ENCODE measurements around the gene BLTP3A.
"Not testable (repeated sequence)": the region's sequence is repeated elsewhere in the genome, so short reads cannot be mapped to it uniquely, and the experiment has no call there.

BLTP3A gene

DNA sequence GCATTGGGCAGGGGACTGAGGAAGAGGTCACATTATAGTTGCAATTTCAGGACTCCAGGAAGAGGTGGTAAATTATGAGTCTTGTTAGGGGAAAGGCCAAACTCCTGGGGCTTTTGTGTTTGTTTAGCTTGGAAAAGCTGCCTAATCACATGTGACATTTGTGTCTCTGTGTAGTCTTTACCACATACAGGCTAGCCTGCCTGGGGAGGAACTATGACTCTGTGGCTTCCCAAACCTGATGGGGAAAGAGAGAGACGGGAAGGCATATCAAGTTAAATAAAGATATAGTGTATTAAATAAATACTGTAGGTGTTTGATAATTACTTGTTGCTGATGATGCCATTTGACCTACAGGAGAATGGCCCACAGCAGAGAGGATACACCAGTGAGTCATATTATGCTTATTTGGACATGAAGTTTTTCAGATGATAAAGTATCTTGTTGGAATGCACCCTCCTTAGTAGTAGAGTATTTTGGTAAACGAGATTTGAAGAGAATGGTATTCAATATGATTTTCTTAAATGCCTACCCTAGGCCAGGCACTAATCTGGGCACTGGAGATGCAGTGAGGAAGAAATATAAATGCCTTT lies 4.0 kb downstream of the BLTP3A start:
- TF ChIP-seq EZH2phosphoT487 (IDR thresholded peaks at IDR 0.05; ENCODE audit: low read depth) (no peak), CTCF (IDR thresholded peaks at IDR 0.05; ENCODE audit: low read depth, low read length) (no peak)
- Histone ChIP-seq H3K4me1 (ENCODE audit: low read length) (peaks cover 10% of the 10 kb centered on the region), H3K9me3 (ENCODE audit: insufficient read depth, low read length) (no peaks in the 10 kb centered on the region), H3K36me3 (replicated peaks; ENCODE audit: low read depth, low read length) (no peaks in the 10 kb centered on the region), H2AFZ (ENCODE audit: low read depth, low read length) (no peak overlapping the region), H3K27ac (ENCODE audit: low read length) (no peak overlapping the region), H3K4me2 (ENCODE audit: low read length) (no peak overlapping the region), H3K4me3 (ENCODE audit: low read length) (no peak overlapping the region), H3K79me2 (ENCODE audit: low read length) (peaks cover 50% of the 10 kb centered on the region), H3K9ac (ENCODE audit: low read length) (no peak overlapping the region), H3K27me3 (ENCODE audit: low read depth, low read length) (no peaks in the 10 kb centered on the region), H4K20me1 (ENCODE audit: insufficient read depth, low read length) (0 out of 2 replicates have a peak, but pooled peaks cover 4% of the 10 kb centered on the region)

- H3K9ac ChIP-seq (ENCODE audit: low read length) = no peak overlapping the region
- 0 out of 2 replicates have a peak, but pooled peaks cover 4% of the 10 kb centered on the region for H4K20me1 ChIP-seq (ENCODE audit: insufficient read depth, low read length)
- no peak overlapping the region for H3K27ac ChIP-seq (ENCODE audit: low read length)
- H3K4me2 ChIP-seq (ENCODE audit: low read length) = no peak overlapping the region
- H3K4me3 ChIP-seq (ENCODE audit: low read length) = no peak overlapping the region
- H3K79me2 ChIP-seq (ENCODE audit: low read length) = peaks cover 44% of the 10 kb centered on the region
- no peak for TF ChIP-seq EZH2phosphoT487 (IDR thresholded peaks at IDR 0.05; ENCODE audit: low read depth)
- TF ChIP-seq CTCF (IDR thresholded peaks at IDR 0.05; ENCODE audit: low read depth, low read length) = no peak
- no peaks in the 10 kb centered on the region for H3K27me3 ChIP-seq (ENCODE audit: low read depth, low read length)
- H2AFZ ChIP-seq (ENCODE audit: low read depth, low read length) = no peak overlapping the region
- no peaks in the 10 kb centered on the region for H3K9me3 ChIP-seq (ENCODE audit: insufficient read depth, low read length)
- peaks cover 5% of the 10 kb centered on the region for H3K4me1 ChIP-seq (ENCODE audit: low read length)
- no peaks in the 10 kb centered on the region for H3K36me3 ChIP-seq (replicated peaks; ENCODE audit: low read depth, low read length)
Measured at GRCh38 chr6:34798057-34798456, 6.2 kb downstream of the BLTP3A start.

DNA sequence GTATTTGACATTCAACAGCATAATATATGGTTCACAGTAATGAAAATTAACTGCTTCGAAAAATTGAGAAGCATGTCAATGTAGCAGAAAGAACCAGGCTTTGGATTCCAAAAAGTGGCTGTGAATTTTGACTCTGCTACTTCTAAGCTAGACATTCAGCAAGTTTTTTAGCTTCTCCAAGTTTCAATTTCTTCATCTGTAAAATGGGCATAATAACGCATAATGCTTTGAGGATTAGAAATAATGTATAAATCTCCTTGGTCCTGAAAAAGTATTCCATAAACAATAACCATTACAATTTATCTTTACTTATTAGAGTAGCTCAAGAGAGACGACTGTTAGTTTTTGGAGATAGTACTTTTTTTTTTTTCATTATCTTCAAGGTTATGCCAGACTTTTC lies 7.7 kb downstream of the BLTP3A start:
- Histone ChIP-seq H3K4me3 (ENCODE audit: low read length) (no peak overlapping the region), H3K27ac (ENCODE audit: low read length) (no peak overlapping the region)
- TF ChIP-seq CTCF (IDR thresholded peaks at IDR 0.05; ENCODE audit: low read depth, low read length) = no peak
- no peak for TF ChIP-seq EZH2phosphoT487 (IDR thresholded peaks at IDR 0.05; ENCODE audit: low read depth)

GRCh38 chr6:34804543-34804942 lies 12.7 kb downstream of the BLTP3A start:
- Histone ChIP-seq H3K9ac (ENCODE audit: low read length) (no peak overlapping the region), H3K4me3 (ENCODE audit: low read length) (no peak overlapping the region), H3K79me2 (ENCODE audit: low read length) (peaks cover 42% of the 10 kb centered on the region), H4K20me1 (ENCODE audit: insufficient read depth, low read length) (no peaks in the 10 kb centered on the region), H3K4me2 (ENCODE audit: low read length) (no peak overlapping the region), H2AFZ (ENCODE audit: low read depth, low read length) (no peak overlapping the region), H3K9me3 (ENCODE audit: insufficient read depth, low read length) (no peaks in the 10 kb centered on the region), H3K36me3 (replicated peaks; ENCODE audit: low read depth, low read length) (no peaks in the 10 kb centered on the region), H3K4me1 (ENCODE audit: low read length) (0 out of 2 replicates have a peak, but pooled peaks cover 3% of the 10 kb centered on the region), H3K27me3 (ENCODE audit: low read depth, low read length) (no peaks in the 10 kb centered on the region), H3K27ac (ENCODE audit: low read length) (no peak overlapping the region)
- TF ChIP-seq CTCF (IDR thresholded peaks at IDR 0.05; ENCODE audit: low read depth, low read length) = no peak
- TF ChIP-seq EZH2phosphoT487 (IDR thresholded peaks at IDR 0.05; ENCODE audit: low read depth) = no peak

More for the DNA sequence above, 7.7 kb downstream of the BLTP3A start:
- Histone ChIP-seq H3K79me2 (ENCODE audit: low read length) (peaks cover 46% of the 10 kb centered on the region), H3K4me2 (ENCODE audit: low read length) (no peak overlapping the region), H3K4me1 (ENCODE audit: low read length) (no peaks in the 10 kb centered on the region), H3K36me3 (replicated peaks; ENCODE audit: low read depth, low read length) (no peaks in the 10 kb centered on the region), H3K9ac (ENCODE audit: low read length) (no peak overlapping the region), H4K20me1 (ENCODE audit: insufficient read depth, low read length) (no peaks in the 10 kb centered on the region), H3K9me3 (ENCODE audit: insufficient read depth, low read length) (no peaks in the 10 kb centered on the region), H3K27me3 (ENCODE audit: low read depth, low read length) (no peaks in the 10 kb centered on the region), H2AFZ (ENCODE audit: low read depth, low read length) (no peak overlapping the region)

DNA sequence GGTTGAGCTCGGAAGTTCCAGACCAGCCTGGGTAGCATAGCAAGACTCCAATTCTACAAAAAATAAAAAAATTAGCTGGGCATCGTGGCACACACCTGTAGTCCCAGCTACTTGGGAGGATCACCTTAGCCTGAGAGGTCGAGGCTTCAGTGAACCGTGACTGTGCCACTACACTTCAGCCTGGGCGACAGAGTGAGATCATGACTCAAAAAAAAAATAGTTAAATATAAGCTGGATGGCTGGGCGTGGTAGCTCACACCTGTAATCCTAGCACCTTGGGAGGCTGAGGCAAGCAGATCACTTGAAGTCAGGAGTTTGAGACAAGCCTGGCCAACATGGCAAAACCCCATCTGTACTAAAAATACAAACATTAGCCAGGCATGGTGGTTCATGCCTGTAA lies 13.2 kb downstream of the BLTP3A start:
- not testable (repeated sequence) for H3K4me3 ChIP-seq (ENCODE audit: low read length); H3K36me3 ChIP-seq (replicated peaks; ENCODE audit: low read depth, low read length); H3K4me2 ChIP-seq (ENCODE audit: low read length); H4K20me1 ChIP-seq (ENCODE audit: insufficient read depth, low read length); H3K27ac ChIP-seq (ENCODE audit: low read length); H3K9ac ChIP-seq (ENCODE audit: low read length); H3K27me3 ChIP-seq (ENCODE audit: low read depth, low read length); H3K9me3 ChIP-seq (ENCODE audit: insufficient read depth, low read length); H3K4me1 ChIP-seq (ENCODE audit: low read length); H2AFZ ChIP-seq (ENCODE audit: low read depth, low read length)
- peaks cover 39% of the 10 kb centered on the region for H3K79me2 ChIP-seq (ENCODE audit: low read length)
